Stomach (tissue), 4 donors: Measurements from ENCODE around the gene LCE3C.

Experiments used
- POLR2A ChIP-seq, 4 donors: fragments of 450-650 bp; IDR thresholded peaks; one replicate each; pipeline ENCODE4 v1.6.1; 2016; ENCODE audit warnings: antibody characterized with exemption in 4 of 4, control low read depth in 2 of 4, mild to moderate bottlenecking in 1 of 4, moderate library complexity in 1 of 4
- TF ChIP-seq, protein P1 (sequence below), 7 experiments: fragments of 450-650 bp in 4 of 7; fragments of 200-600 bp in 3 of 7; sonication (generic) in 3 of 7; IDR thresholded peaks; one replicate each; pipeline ENCODE4 v1.5.1; 2016 to 2019; ENCODE audit warnings: antibody characterized with exemption in 7 of 7, control low read depth in 2 of 7, mild to moderate bottlenecking in 1 of 7

GRCh38 chr1:152599934-152600333, at the start of gene LCE3C:
- TF ChIP-seq, protein P1, sequence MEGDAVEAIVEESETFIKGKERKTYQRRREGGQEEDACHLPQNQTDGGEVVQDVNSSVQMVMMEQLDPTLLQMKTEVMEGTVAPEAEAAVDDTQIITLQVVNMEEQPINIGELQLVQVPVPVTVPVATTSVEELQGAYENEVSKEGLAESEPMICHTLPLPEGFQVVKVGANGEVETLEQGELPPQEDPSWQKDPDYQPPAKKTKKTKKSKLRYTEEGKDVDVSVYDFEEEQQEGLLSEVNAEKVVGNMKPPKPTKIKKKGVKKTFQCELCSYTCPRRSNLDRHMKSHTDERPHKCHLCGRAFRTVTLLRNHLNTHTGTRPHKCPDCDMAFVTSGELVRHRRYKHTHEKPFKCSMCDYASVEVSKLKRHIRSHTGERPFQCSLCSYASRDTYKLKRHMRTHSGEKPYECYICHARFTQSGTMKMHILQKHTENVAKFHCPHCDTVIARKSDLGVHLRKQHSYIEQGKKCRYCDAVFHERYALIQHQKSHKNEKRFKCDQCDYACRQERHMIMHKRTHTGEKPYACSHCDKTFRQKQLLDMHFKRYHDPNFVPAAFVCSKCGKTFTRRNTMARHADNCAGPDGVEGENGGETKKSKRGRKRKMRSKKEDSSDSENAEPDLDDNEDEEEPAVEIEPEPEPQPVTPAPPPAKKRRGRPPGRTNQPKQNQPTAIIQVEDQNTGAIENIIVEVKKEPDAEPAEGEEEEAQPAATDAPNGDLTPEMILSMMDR (IDR thresholded peaks at IDR 0.05), result no peak
- no peak for TF ChIP-seq POLR2A (IDR thresholded peaks at IDR 0.05)
